ENCODE measurements around the gene ARFGAP2.
"Not testable (repeated sequence)": the region's sequence is repeated elsewhere in the genome, so short reads cannot be mapped to it uniquely, and the experiment has no call there.

Gene ARFGAP2

DNA sequence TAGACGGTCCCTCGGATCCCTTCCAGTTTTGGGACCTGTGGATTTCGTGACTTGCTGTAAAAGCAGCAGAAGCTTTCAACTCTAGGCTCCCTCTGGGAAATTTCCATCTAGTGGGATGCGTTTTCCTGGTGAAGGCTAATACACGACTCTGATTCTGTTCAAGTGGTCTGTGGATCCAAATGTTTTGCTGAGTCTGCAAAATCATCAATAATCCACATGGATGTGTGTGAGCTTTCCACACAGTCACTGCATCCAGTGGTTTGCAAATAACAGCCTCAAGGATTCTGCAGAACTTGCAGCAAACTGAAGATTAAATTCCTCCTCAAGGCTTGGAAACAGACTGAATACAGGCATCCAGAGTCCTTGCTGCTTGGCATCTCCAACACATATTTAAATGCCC, 25.9 kb upstream of the ARFGAP2 start:
- no peak overlapping the region for H2AFZ ChIP-seq (ENCODE audit: low read depth)

GRCh38 chr11:47201015-47201414, 24.3 kb upstream of the ARFGAP2 start:
- TF ChIP-seq, protein P1, sequence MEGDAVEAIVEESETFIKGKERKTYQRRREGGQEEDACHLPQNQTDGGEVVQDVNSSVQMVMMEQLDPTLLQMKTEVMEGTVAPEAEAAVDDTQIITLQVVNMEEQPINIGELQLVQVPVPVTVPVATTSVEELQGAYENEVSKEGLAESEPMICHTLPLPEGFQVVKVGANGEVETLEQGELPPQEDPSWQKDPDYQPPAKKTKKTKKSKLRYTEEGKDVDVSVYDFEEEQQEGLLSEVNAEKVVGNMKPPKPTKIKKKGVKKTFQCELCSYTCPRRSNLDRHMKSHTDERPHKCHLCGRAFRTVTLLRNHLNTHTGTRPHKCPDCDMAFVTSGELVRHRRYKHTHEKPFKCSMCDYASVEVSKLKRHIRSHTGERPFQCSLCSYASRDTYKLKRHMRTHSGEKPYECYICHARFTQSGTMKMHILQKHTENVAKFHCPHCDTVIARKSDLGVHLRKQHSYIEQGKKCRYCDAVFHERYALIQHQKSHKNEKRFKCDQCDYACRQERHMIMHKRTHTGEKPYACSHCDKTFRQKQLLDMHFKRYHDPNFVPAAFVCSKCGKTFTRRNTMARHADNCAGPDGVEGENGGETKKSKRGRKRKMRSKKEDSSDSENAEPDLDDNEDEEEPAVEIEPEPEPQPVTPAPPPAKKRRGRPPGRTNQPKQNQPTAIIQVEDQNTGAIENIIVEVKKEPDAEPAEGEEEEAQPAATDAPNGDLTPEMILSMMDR (conservative IDR thresholded peaks at IDR 0.05; ENCODE audit: low read depth, low read length): no peak
- H3K4me3 ChIP-seq (IDR thresholded peaks at IDR 0.05; ENCODE audit: insufficient read depth, low read depth, low read length): no peak overlapping the region
- no peaks in the 10 kb centered on the region for H4K20me1 ChIP-seq (ENCODE audit: insufficient read depth)
- no peak overlapping the region for H3K9ac ChIP-seq
- no peaks in the 10 kb centered on the region for H3K79me2 ChIP-seq (ENCODE audit: insufficient read depth, low read depth)
- no peaks in the 10 kb centered on the region for H3K27me3 ChIP-seq (ENCODE audit: insufficient read depth, low read depth)
- no peak overlapping the region for H3K27ac ChIP-seq
- H3K4me1 ChIP-seq (ENCODE audit: low read depth, poor library complexity, severe bottlenecking): no peaks in the 10 kb centered on the region
- no peak overlapping the region for H2AFZ ChIP-seq (ENCODE audit: low read depth)
- H3K4me2 ChIP-seq: no peak overlapping the region
- no peaks in the 10 kb centered on the region for H3K36me3 ChIP-seq (ENCODE audit: insufficient read depth)

More for the DNA sequence above, 25.9 kb upstream of the ARFGAP2 start:
- TF ChIP-seq, protein P1 (conservative IDR thresholded peaks at IDR 0.05; ENCODE audit: low read depth, low read length): no peak
- no peak overlapping the region for H3K4me3 ChIP-seq (IDR thresholded peaks at IDR 0.05; ENCODE audit: insufficient read depth, low read depth, low read length)
- H3K4me2 ChIP-seq: no peak overlapping the region
- H3K79me2 ChIP-seq (ENCODE audit: insufficient read depth, low read depth): no peaks in the 10 kb centered on the region
- no peaks in the 10 kb centered on the region for H3K4me1 ChIP-seq (ENCODE audit: low read depth, poor library complexity, severe bottlenecking)
- no peaks in the 10 kb centered on the region for H3K36me3 ChIP-seq (ENCODE audit: insufficient read depth)
- no peak overlapping the region for H3K9ac ChIP-seq
- no peaks in the 10 kb centered on the region for H4K20me1 ChIP-seq (ENCODE audit: insufficient read depth)
- H3K27ac ChIP-seq: no peak overlapping the region
- H3K27me3 ChIP-seq (ENCODE audit: insufficient read depth, low read depth): no peaks in the 10 kb centered on the region

- not testable (repeated sequence) for H3K4me2 ChIP-seq; H4K20me1 ChIP-seq (ENCODE audit: insufficient read depth)
Measured at GRCh38 chr11:47198161-47198560, 21.5 kb upstream of the ARFGAP2 start.

DNA sequence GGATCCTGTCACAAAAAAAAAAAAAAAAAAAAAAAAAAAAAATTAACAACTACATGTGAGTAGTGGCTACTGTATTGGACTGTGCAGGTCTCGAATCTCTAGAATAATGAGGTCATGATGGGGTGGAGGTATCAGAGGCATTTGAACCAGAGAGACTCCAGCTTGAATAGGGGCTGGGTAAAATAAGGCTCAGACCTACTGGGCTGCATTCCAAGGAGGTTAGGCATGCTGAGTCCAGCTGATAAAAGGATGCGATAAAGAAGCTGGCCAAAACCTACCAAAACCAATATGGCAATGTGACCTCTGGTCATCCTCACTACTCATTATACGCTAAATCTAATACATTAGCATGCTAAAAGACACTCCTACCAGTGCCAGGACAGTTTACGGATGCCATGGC, 15.4 kb upstream of the ARFGAP2 start:
- Histone ChIP-seq H3K4me2 (no peak overlapping the region), H3K4me1 (ENCODE audit: low read depth, poor library complexity, severe bottlenecking) (peaks cover 12% of the 10 kb centered on the region)
- TF ChIP-seq, protein P1 (conservative IDR thresholded peaks at IDR 0.05; ENCODE audit: low read depth, low read length): no peak

More at GRCh38 chr11:47198161-47198560, 21.5 kb upstream of the ARFGAP2 start:
- not testable (repeated sequence) for H3K79me2 ChIP-seq (ENCODE audit: insufficient read depth, low read depth); H3K9ac ChIP-seq; H3K36me3 ChIP-seq (ENCODE audit: insufficient read depth); H3K4me1 ChIP-seq (ENCODE audit: low read depth, poor library complexity, severe bottlenecking); H3K4me3 ChIP-seq (IDR thresholded peaks at IDR 0.05; ENCODE audit: insufficient read depth, low read depth, low read length); H3K27me3 ChIP-seq (ENCODE audit: insufficient read depth, low read depth); H2AFZ ChIP-seq (ENCODE audit: low read depth); H3K27ac ChIP-seq

GRCh38 chr11:47191137-47191536, 14.5 kb upstream of the ARFGAP2 start:
- not testable (repeated sequence) for H4K20me1 ChIP-seq (ENCODE audit: insufficient read depth); H3K4me2 ChIP-seq; H3K9ac ChIP-seq; H3K79me2 ChIP-seq (ENCODE audit: insufficient read depth, low read depth); H3K36me3 ChIP-seq (ENCODE audit: insufficient read depth); H3K4me3 ChIP-seq (IDR thresholded peaks at IDR 0.05; ENCODE audit: insufficient read depth, low read depth, low read length); H3K27ac ChIP-seq; H2AFZ ChIP-seq (ENCODE audit: low read depth)
- Histone ChIP-seq H3K4me1 (ENCODE audit: low read depth, poor library complexity, severe bottlenecking) (peaks cover 13% of the 10 kb centered on the region), H3K27me3 (ENCODE audit: insufficient read depth, low read depth) (peaks cover 28% of the 10 kb centered on the region; the same call in 1 of the 2 replicates)

More for the DNA sequence above, 15.4 kb upstream of the ARFGAP2 start:
- Histone ChIP-seq H3K36me3 (ENCODE audit: insufficient read depth) (no peaks in the 10 kb centered on the region), H4K20me1 (ENCODE audit: insufficient read depth) (no peaks in the 10 kb centered on the region), H2AFZ (ENCODE audit: low read depth) (no peak overlapping the region), H3K27me3 (ENCODE audit: insufficient read depth, low read depth) (peaks cover 23% of the 10 kb centered on the region; the same call in 1 of the 2 replicates), H3K27ac (no peak overlapping the region), H3K79me2 (ENCODE audit: insufficient read depth, low read depth) (no peaks in the 10 kb centered on the region), H3K4me3 (IDR thresholded peaks at IDR 0.05; ENCODE audit: insufficient read depth, low read depth, low read length) (no peak overlapping the region), H3K9ac (no peak overlapping the region)

Measured in KMS-11 (cell line).